Fibroblast of skin of right biceps (primary cell): Measurements from ENCODE around the gene ZNF496.
A peak's percentile ranks its signal among the peaks of the same experiment; 100 is the strongest.

Source experiments
- DNase-seq: peaks from one replicate; pipeline ENCODE4 v3.0.0-alpha.2; 2013

ZNF496 gene

DNA sequence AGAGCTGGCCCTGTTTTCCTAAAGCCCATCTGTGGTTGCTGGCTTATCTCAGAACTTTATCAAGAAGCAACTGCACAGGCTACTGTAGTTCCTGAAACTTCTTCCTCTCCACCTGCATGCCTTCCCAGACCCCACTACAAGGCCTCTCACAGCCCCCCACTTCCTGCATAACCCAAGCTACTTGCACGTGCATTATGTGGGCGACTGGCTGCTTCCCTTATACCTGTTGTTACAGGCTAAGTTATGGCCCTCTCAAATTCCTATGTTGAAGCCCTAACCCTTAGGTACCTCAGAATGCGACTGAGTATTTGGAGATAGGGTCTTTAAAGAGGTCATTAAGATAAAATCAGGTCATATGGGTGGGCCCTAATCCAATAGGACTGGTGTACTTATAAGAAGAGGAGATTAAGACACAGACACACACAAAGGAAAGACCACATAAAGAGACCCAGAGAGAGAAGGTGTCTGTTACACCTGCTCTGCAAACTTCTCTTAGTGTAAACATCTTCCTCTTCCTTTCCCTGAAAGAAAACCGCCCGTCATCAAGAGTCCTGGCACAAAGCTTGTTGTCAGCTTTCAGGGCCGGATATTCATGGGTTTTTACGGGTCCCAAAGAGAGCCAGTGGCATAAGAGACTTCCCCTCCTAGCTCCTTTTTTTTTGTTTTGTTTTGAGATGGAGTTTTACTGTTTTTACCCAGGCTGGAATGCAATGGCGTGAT, 5.1 kb downstream of the ZNF496 start:
- DNase-seq, result no peak

DNA sequence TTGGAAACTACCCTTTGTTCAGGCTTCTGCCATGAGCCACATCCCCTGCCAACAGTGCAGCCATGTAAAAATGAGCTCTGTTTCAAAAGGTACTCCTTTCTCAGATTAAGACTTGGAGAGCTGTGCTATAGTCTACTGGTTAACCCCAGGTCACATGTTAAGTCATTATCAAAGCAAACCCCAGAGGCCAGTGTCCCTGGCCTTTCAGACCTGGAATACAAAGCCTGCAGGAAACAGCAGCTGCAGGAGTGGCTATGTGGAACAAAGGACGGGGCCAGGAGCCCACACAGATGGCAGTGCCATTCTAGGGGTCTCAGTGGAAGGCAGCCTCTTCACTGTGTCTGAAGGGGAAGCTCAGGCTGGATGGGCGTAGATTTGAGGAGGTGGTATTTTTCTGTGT, 6.7 kb downstream of the ZNF496 start:
- no peak for DNase-seq

DNA sequence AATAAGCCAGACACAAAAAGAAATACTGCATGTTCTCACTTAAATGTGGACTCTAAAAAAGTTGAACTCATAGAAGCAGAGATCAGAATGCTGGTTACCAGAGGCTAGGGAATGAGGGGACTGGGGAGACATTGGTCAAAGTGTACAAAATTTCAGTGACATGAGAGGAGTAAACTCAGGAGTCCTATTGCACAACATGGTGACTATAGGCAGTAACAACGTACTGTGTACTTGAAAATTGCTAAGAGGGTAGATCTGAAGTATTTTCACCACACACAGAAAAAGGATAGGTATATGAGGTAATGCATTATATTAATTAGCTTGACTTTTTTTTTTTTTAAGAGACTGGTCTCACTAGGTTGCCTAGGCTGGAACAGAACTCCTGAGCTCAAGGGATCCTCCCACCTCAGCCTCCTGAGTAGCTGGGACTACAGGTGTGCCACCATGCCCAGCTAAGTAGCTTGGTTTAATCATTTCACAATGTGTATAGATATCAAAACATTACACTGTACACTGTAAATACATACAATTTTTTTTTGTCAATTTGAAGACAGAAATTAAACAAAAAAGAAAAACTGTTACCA, 7.4 kb downstream of the ZNF496 start:
- no peak for DNase-seq

DNA sequence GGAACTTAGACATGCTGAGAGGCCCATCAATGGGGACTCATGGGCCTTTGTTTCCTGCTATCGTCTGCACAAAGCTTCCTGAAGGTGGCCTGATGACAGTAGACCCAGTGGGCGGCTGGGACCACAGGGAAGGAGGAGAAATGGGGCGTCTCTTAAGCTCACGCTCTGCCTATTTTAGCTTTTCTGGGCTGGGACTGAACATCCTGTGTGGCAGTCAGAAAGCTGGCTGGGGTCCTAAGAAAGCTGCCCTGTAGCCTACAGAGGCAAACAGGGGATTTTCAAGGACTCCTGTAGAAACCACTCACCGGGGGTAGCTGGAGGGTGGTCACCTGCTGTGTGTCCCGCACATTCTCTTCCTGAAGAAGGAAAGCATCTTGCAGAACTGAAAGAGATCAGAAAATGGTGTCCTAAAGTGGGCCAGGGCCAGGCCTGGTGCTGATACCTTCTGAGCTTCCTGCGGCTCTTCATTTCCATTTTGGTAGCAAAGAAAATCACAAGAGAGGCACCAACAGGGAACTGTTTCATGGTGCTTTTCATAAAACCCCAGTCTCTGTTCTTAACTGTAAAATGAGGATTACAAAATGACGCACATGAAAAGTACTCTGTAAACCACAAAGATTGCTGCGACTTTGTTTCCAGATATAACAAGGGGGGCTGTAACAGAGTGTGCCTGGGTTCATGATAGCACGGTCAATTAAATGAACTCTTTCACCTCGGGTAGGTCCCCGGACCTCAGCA, 8.6 kb downstream of the ZNF496 start:
- DNase-seq, result no peak

DNA sequence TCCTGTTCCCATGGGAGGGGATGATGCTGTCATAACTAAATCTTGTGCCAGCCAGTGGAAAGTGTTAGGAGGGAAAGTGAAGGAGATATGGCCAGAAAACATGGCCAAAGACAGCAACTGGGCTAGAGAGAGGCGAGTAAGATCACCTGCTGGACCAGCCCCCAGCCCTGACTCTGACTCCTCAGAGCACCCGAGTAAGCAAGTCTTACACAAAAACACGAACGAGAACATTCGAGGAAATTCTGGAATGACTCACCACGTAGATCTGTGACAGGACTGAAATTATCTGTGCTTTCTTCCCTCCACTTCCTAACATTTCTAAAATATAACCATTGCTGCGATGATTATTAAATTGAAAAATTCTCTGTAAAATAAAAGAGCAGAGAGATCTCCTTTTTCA, 9.2 kb downstream of the ZNF496 start:
- no peak for DNase-seq

DNA sequence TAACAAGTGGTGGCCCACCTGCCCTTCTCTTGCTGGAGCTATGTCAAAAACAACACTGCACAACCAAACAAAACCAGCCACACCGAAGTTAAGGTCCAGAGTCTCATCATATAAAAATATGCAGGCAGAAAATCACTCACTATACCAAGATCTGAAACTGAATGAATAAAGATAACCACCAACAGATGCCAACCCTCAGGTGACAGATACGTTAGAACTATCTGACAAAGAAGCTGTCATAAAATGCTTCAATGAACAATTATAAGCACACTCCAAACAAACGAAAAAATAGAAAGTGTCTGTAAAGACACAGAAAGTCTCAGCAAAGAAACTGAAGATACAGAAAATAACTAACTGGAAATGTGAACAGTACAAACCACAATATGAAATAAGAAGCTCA, 14.0 kb downstream of the ZNF496 start:
- DNase-seq, result no peak

DNA sequence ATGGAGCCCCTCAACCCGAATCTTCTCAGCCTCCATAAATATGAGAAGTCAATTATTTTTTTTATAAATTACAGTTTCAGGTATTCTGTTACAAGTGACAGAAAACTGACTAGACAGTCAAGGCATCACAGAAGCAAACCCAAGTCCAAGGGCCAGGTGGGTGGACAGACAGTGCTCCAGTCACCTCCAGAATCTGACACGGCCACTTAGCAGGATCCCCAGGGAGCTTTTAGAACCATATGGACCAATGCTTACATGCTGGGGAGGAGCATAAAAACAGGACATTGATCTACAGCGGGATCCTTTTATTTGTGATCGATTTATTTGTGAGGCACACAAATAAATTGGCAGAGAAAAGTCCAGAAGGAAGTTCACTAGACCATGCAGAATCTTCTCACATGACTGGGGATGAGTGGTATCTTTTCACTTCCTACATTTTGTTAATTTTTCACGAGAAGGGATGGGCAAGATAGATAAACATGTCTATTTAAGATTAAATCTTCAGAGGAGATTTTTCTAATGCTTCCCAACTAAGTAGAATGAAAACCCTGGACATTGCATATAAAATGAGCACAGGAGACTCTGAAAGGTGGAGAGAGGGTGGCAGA, 15.0 kb downstream of the ZNF496 start:
- DNase-seq, result no peak

DNA sequence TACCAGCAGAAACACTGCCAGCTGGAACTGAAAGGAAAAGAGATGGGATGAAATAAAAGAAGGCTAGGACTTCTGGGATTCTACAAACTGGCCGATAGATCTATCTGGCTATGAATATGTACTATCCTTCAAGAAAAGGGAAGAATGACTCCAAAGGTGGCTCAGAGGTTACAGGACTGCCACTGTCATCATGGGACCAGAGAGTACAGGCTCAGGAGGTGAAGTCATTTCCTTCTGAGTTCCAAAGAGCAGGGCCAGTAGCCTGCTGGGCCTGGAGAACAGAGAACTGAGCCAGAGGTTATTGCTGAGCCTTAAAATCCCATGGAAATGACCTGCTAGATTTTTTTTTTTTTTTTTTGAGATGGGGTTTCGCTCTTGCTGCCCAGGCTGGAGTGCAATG, 27.6 kb downstream of the ZNF496 start:
- DNase-seq, result no peak

DNA sequence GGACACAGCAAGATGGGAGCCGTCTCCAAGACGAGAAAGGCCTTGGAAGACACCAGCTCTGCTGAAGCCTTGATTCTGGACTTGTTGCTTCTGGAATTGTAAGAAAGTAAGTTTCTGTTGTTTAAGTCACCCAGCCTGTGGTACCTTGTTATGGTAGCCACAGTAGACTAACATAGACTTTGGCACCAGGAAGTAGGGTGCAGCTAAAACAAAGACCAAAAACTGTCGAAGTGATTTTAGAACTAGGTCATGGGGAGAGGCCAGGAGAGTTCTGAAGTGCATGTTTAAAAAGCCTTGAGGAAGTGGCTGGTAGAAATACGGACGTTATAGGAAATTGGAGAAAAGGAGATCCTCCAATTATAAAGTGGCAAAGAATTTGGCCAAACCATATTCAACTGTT, 28.5 kb downstream of the ZNF496 start:
- DNase-seq, result no peak

DNA sequence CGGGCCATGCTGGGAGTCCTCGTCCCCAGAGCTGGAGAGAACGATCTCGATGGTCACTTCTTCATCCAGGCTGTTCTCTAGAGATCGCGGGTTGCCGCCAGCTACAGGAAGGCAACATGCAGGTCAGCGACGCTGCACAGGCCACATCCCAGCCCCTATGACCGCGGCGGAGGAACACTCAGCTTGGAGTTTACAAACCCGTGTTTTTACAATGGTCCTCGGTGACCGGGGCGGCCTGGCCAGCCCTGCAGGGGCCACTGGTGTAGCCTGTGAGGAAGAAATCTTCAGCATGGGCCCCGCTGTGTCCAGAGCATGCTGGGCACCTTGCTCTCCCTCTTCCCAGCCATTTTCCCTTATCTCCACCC, 30.5 kb downstream of the ZNF496 start:
- no peak for DNase-seq

DNA sequence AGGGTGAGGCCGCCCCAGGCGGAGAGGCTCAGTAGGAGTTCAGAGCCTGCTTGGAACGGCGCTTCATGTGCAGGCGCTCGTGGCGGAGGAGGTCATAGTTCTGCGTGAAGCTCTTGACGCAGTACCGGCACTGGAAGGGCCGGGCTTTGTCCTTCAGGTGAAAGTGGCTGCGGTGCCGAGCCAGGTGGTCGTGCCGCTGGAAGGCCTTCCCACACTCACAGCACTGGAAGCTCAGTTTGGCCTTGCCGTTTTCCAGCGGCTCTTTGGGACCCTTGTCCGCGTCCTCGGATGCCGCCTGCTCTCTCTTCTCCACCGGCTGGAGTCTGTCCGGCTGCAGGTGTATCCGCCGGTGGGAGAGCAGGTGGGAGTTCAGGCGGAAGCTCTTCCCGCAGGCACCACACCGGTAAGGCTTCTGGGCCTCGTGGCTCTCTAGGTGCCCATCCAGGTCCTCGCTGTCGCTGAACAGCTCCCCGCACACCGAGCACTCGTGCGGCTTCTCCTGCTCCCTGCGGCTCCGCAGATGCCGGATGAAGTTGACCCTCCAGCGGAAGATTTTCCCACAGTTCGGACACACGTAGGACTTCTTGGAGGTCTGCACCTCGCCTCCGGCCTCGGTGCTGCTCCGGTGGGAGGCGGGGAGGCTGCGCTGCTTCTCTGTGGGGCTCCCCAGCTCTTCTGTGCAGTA, 31.0 kb downstream of the ZNF496 start:
- no peak for DNase-seq

DNA sequence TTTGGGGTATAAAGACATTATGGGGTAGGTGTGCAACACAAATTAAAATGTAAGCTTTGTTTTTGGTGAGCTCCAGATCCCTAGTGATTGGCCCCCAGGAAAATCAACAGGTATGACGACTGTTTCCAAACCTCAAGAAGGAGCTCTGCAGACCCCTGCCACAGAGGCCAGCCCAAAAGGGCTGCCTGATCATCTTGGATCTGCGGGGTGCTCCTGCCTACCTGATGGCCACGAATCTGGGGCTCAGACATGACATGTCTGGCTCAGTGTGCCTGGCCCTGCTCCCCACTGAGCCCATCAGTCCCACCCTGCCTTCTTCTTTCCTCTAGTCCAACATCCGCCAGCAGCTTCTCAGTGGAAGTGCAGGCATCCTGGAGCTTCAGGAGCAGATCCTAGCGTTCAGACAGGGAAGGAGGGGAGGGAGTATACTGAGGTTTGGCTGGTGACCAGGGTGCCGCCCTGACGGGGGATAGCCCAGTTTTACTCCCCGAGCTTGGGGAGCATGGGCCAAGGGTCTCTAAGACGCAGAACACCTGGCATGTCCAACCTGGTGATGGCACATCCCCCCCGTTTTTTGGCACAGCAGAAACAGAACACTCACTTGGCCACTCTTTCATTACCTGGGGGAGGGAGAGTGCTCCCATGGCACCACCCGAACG, 31.8 kb downstream of the ZNF496 start:
- no peak for DNase-seq

DNA sequence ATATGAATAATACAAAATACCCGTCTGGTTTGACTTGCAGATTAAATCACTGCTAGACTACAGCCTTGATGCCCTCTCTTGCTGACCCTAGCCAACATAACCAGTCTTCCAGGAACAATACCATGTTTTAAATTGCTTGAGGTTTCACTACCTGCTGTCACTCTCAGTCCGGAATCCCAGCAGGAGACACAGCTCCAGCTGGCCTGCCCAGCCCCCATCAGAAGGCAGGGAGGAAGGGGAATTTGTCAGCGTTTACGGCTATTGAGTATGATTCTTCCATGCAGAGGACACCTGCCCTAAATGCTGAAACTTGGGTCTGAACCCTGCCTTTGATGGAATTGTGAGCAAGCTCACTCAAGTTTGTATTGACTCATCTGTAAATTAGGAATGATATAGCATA, 33.0 kb downstream of the ZNF496 start:
- no peak for DNase-seq

DNA sequence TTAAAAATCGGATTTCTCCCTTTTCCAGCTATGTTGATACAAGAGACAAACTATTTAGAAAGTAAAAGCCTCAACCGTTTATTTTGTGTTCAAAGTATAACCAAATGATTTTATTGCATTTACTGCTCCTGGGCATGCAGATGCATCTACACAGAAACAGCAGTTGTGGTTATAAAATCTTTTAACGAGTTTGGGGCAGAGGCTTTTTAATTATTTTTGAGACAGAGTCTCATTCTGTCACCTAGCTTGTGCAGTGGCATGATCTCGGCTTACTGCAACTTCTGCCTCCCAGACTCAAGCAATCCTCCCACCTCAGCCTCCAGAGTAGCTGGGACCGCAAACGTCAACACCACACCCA, 33.6 kb downstream of the ZNF496 start:
- DNase-seq, result no peak

DNA sequence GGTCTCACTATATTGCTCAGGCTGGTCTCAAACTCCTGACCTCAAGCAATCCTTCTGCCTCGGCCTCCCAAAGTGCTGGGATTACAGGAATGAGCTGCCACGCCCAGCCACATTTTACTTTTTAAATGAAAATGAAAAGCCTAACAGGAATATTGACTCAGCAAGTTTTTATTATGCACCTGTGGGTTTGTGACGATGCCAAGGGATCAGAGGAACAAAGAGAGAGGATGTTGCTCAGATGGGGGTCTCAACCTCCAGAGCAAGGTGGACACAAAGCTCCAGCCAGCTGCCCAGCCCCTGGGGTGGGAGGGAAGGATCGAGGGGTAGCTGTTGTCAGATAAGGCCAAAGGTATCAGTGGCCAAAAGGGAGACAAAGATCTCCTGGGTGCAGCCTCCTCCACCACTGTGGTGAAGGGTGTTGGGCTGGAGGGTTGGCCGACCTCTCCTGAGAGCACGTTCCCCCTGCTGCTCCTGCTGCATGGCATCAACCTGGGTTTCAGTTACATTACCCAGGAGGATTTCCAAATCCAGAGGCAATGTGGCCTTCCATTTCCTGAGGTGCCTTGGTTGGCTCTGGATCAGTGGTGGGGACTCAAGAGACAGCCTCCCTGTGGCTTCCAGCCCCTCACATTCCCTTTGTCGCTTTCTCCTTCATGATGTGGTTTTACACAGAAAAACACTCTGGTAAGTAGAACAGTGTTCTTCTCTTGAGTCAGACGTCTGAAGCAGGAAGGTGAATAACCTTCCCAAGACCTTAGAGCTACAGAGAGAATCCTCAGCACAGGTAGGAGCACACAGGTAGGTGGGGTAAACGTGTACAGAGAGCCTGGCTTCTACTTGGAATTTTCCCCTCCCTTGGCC, 34.2 kb downstream of the ZNF496 start:
- DNase-seq, result no peak

DNA sequence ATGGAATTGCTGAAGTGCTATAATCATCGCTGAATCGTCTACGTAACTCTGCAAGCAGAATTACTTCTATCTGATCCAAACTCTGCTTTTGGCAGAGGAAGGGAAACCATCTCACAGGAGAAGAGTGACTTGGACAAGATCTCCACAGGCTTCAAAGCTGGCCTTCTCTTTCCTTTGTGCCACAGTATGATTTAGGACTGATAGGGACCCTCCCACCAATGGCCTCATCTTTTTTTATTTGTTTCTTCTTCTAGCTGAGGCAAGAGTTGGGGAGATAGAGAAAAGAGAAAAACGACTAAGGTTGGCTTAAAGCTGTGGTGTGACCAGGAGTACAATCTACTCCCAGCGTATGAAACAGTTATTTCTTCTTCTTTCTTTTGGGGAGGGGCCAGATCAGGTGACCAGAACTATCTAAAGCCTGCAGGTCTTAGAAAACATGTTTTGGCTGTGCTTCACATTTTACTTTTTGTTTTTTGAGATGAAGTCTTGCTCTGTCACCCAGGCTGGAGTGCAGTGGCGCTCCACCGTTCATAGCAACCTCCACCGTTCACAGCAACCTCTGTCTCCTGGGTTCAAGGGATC, 35.0 kb downstream of the ZNF496 start:
- DNase-seq, result no peak

DNA sequence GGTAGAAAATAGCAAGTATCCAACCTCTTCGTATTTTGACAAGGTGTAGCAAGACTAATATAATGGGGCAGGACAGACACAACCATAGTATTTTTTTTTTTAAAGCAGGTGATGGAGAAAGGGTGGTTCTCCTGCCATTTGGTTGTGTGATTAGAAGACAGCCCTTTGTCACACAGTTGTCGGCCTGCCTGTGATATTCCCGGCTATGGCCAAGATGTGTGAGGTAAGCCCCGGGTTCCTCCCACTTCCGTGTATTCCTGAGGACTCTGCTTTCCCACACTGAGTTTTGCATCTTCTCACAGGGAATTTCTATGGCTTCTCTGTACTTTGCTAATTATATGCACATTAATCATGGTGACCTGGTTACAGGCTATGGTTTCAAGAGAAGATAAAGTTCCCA, 35.9 kb downstream of the ZNF496 start:
- DNase-seq, result no peak

DNA sequence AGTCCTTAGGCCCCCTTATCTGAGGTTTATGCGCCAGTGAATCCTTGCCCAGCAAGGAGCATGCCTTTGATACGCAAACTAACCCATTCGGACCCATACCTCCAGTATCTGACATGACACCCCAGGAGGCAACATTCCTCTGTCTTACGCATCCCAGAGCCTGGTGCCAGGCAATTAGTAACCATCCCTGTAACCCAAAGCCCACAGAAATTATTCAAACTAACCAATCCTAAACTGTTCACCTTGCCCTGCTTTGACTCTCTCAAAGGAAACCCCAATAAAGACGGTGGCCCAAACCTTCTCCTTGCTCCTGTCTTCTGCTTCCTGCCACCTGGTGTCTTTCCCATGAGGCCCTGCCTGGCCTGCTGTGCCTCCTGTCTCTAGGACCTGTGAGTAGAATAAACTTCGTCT, 36.4 kb downstream of the ZNF496 start:
- peak; percentile 32 for DNase-seq

DNA sequence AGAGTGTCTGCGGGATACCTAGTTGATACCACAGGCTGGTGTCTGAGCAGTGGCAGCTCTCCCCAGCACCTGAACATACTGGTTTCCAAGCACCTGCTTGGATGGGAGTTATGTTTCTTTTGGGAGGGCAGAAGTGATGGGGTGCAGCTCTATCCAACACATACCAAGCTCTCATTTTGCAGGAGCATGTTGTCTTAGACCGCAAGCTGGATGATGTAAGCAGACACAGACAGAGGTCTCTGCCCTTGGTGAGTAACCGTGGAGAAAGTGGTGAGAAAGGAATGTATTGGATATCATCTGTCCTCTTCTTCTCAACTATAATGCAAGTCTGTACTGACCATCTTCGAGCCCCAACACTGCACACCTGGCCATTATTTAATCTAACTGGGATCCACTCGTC, 37.4 kb downstream of the ZNF496 start:
- peak; percentile 62 for DNase-seq

DNA sequence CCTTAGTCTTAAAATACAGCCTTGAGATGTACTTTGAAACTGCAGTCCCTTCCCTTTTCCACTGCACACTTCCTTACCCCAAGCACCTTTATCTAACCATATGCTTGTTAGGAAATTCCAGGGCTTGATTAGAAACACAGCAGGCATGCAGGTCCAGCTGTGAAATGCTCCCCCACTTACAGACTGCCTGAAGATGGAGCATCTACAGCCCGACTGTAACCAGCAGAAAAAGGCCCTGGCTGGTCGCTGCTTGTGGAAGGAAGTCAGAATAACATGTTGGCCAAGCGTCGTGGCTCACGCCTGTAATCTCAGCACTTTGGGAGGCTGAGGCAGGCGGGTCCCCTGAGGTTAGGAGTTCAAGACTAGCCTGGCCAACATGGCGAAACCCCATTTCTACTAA, 38.6 kb downstream of the ZNF496 start:
- peak; percentile 23 for DNase-seq

DNA sequence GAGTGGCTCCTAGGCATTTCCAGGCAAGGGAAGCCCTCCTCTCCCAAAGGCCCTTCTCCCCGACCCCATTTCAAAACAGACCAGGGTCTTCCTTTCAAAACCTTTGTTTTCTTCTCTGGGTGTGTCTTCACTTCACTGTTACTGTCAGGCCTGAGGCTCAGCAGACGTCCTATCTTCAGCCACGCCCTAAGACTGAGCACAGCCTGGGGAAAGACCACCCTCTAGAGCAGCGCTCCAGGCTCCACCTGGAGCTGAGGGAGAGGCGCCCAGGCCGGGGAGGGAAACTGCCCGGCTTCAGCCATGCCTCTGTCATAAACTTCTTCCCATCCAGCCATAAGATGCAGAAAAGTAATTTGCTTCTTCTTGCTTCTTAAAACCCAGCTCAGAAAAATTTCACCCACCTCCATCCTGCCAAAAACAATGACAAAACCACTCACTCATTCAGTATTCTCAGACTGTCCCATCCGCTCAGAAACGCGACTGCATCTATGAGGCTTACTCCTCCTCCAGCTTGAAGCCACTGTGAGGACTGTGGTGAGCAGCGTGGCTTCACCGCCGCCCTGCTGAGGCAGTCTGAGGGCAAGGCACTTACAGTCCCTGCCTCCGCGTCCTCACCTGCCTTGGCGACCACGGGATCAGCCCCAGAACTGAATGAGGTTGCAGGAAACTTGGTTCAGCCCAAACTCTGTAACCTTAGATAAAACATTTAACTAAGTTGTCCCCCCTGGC, 39.7 kb downstream of the ZNF496 start:
- DNase-seq, result no peak
